ENCODE results near the gene NAP1L4.

NAP1L4 gene

DNA sequence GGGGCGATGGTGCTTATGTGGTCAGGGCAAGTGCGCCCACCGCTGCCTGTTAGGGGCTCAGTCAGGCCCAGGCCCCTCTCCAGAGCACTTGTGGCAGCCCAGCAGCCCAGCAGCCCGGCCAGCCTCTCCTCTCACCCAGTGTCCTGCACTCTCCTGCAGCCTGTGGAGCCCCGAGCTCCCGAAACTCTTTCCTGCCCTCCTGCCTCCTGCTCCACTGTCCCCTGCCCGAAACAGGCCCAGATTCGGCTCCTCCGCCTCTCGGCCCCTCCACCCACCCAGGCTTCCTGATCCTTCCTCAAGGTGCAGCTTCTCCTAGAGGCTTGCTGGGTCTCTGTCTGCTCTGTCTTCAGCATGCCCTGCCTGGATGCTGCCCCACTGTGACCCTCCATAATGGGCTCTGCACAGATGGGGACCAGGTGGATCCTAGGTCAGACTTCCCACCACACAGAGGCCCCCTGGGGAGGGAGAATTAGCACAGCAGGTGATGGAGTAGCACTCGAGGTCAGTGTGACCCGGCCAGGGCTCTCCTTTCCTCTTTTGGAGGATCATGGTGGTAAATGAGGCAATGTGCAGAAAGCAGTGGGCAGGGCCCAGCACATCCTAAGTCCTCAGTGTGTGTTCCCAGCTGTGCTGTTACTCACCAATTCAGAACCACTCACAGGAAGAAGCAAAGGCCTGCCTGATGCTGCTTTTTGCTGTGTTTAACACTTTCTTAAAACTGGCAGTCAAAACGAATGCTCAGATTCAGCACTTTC, 18.6 kb upstream of the NAP1L4 start:
- DNase-seq (ENCODE audit: low read depth) = no peak

DNA sequence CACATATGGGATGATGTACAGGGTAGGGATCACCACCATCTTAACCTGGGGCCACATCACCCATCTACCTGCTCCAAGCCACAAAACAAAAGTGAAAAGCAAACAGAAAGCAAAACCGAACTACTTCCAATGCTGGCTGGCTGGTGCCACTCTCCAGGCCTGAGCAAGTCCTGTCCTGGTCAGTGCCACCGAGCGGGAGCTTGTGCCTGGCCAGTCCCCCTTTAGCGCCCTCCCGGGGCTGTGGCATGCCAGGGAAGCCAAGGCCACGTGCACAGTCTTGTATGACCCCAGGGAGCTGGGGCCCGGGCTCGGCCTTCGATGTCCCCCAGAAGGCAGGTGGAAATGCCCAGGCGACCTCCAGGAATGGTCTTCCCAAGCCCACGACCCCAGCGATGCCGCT, 17.9 kb upstream of the NAP1L4 start:
- DNase-seq (ENCODE audit: low read depth) = no peak

GRCh38 chr11:3009481-3009880, 17.4 kb upstream of the NAP1L4 start:
- no peak for DNase-seq (ENCODE audit: low read depth)

DNA sequence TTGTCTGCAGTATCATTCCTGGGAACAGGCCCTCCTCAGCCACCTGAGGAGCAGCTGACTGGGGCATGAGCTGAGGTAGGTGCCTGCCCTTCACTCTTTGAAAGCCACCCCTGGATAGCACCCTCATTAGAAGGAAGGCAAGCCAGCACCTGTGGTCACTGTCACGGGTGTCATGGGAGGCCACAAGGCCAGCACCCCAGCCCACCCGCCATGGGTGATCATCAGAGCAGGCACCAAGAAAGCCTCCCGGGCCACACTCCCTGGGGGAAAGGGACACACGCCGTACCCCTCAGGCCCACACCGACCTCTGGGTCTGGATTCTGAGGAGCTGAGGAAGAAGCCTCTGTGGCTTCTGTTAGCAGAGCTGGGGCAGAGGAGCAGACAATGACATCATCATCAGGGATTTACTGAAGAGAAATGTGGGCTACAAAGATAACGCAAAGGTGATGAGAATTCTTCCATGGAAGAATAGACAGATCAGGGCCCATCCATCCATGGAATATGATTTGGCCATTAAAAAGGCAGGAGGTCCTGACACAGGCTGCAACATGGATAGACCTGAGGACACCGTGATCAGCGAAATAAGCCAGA, 16.7 kb upstream of the NAP1L4 start:
- DNase-seq (ENCODE audit: low read depth) = no peak

- DNase-seq (ENCODE audit: low read depth) = no peak
Observed at GRCh38 chr11:3007404-3008010, 15.4 kb upstream of the NAP1L4 start.

DNA sequence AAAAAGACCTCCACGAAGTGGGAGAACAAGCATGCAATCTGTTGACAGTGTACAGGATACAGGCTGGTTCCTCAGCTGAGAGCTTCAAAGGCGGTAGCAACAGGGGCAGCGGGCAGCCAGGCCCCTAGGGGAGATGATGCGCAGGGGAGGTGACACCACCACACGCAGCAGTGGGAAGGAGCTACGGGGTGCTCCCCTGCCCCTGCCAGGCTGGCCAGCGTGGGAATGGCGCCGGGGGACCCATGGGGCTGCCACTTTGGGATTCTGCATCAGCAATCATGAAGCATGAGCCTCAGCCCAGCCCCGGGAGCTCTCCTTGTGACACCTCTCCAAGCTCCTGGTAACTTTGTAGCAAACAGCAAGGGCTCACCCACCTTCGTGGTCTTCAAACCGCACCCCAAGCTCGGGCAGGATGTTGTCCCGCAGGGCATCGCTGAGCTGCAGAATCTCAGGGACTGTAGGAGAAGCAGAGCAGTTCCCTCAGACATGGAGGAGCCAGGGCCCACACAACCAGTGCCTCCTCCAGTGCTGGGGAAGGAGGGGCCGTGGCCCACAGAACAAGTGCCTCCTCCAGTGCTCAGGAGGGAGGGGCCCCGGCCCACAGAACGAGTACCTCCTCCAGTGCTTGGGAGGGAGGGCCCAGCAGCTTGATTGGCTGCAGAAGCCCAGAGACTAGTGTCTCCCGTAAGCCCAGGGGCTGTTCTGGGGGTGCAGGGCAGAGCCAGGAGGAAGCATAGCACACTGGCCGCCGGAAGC, 14.6 kb upstream of the NAP1L4 start:
- no peak for DNase-seq (ENCODE audit: low read depth)

DNA sequence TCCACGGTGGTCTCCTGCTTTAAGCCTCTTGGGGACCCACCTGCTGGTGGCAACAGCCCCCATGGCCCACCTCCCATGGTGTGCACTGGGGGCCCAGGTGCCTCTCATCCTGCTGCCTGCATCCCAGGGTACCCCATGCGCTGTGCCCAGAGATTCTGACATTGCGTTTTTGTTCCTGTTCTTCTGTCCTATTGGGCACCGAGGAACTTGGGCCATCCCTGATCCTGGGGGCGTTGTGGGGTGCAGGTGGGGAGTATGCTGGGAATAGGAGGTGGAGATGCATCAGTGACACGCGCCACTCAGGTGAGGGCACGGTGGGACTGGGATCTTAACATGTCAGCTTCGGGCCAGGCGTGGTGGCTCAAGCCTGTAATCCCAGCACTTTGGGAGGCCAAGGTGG, 12.4 kb upstream of the NAP1L4 start:
- DNase-seq (ENCODE audit: low read depth) = no peak

- DNase-seq (ENCODE audit: low read depth) = no peak
Observed at GRCh38 chr11:3003396-3004231, 11.5 kb upstream of the NAP1L4 start.

DNA sequence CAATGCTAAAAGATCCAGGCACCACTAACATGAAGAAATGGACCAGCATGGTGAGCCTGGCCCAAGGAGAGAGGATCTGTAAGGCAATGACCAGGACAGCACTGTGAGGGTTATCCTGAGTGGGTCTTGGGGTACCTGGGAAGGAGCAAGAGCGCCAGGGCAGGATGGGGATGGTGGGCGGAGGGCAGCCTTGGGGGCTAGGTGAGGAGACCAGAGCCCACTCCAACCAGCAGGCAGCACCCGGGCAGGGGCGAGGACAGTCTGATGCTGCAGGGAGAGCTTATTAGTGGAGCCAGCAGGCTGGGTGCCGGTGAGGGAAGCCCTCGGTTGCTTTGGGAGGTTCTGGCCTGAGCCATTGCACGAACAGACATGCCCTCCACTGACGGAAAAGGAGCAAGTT, 10.7 kb upstream of the NAP1L4 start:
- no peak for DNase-seq (ENCODE audit: low read depth)

DNA sequence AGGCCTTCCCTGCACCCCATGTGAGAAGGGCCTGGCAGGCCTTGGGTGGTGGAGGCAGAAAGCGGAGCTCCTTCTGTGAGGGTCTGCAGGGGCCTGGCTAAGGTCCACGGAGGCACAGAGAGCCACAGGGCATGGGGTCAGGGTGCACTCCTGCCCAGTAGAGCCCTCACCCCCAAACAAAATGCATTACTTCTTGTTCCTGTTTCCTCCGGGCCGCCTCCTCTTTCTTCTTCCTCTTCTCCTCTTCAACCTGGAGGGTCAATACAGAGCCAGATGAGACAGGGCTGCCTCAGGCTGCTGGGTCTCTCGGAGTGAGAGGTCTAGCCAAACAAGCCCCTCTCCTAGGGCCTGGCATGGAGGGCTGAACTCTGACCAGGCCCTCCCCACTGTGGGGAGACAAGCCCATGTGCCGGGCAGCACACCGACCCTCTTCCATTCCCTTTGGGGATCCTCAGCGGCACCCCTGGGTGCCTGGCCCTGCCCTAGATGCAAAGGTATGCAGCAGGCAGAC, 10.3 kb upstream of the NAP1L4 start:
- DNase-seq (ENCODE audit: low read depth) = no peak

GRCh38 chr11:3001496-3001895, 9.4 kb upstream of the NAP1L4 start:
- no peak for DNase-seq (ENCODE audit: low read depth)

GRCh38 chr11:3000032-3000961, 8.2 kb upstream of the NAP1L4 start:
- DNase-seq (ENCODE audit: low read depth) = peak; percentile 49

DNA sequence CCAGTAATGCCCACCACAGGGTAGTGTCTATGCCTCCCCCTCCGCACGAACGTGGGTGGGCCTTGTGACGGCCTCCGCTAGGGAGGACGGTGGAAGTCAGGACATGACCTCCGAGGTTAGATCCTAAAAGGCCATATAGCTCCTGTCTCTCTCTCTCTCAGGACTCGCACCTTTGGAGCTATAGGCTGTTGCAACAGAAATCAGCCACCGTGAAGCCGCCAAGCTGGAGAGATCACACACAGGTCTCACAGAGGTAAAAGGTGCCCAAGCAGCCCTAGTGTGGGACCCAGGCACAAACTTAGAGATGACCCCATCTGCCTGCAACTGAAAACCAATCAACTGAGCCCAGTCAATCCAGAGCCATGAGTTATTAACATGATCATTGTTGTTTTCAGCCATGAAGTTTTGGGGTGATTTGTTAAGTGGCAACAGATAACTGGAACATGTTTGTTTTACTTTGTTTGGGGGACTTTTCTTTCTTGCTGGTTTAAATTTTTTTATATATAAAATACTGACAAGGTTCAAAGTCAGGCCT, 7.4 kb upstream of the NAP1L4 start:
- DNase-seq (ENCODE audit: low read depth) = no peak

DNA sequence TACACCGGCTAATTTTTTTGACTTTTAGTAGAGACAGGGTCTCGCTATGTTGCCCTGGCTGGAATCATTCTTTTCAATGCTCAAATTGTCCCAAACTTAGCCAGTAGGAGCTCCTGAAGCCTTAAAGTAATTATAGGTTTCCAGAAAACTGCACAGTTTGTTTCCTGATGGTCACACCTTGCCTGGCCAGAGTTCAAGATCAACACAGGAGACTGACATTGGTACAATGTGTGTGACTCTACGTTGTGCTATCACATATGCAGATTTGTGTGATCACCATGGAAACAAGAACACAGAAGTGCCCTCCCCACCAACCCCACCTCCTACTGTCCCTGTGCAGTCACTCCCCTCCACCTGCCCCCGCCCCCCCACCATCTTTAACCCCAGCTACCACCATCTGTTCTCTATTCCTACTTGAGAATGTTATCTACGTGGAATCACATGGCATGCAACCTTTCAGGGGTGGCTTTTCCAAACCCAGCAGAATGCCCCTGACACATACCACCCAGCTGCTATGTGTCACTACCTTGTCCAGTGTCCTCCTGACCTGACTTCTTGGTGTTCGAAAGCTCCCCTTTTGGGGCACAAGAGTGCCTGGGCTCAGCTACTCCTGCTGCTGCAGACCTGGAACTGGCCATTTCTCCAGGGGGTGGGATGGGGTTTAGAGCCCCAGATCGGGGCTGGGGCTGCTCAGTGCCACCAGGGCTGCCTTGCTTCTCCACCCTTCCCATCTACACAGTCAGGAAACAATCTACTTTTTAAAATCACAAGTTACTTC, 6.1 kb upstream of the NAP1L4 start:
- no peak for DNase-seq (ENCODE audit: low read depth)

GRCh38 chr11:2997406-2997805, 5.3 kb upstream of the NAP1L4 start:
- no peak for DNase-seq (ENCODE audit: low read depth)

DNA sequence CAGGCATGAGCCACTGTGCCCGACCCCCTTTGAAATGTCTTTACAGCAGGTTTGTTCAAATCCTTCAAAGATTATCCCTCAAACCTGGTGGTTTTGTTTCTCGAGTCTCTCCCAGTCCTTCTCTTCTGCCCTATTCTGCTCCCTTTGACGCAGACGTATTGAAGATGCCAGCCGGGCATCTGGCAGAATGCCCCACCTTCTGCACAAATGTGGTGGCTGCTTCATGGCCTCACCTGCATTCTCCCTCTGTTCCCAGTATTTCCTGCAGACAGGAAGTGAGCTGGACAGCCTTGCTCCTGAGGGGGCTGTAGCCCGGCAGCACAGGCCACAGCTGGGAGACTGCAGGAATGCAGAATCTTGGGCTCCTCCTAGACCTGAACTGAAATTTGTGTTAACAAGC, 4.8 kb upstream of the NAP1L4 start:
- no peak for DNase-seq (ENCODE audit: low read depth)

- no peak for DNase-seq (ENCODE audit: low read depth)
Observed at GRCh38 chr11:2995893-2996554, 3.9 kb upstream of the NAP1L4 start.

GRCh38 chr11:2995031-2995561, 3.0 kb upstream of the NAP1L4 start:
- DNase-seq (ENCODE audit: low read depth) = no peak

GRCh38 chr11:2994336-2994730, 2.2 kb upstream of the NAP1L4 start:
- DNase-seq (ENCODE audit: low read depth) = no peak

Measured in EH (cell line).